ENCODE data around the gene SHC3. TPM values are rescaled to one million over a fixed set of nuclear protein-coding genes. Genes with fewer than 3 reads are reported as not detected.

Gene SHC3
- total and polyA plus RNA-seq, 12 donors, result 5.6 to 56.7 (median 20.9) TPM

DNA sequence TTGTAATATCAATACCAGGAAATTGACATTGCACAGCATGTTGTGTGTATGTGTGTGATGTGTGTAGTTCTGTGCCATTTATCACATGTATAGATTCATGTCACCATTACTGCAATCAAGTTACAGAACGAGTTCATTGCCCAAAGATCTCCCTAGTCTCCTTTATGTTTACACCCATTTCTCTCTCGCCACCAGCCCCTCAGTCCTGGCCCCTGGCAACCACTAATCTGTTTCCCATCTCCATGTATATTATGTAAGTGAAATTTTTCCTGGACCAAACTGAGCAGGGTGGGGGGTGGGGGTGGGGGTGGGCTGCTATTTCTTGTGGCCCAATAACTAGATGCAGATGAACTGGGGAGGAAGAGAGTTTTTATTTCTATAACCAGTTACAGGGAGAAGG is 198.8 kb downstream of the SHC3 start:
- TF ChIP-seq POLR2A (IDR thresholded peaks at IDR 0.05) (no peak), CTCF (IDR thresholded peaks at IDR 0.05) (no peak)
- Histone ChIP-seq H3K36me3 (replicated peaks in 1 of 2) (no peaks in the 10 kb centered on the region), H3K4me1 (replicated peaks in 1 of 2) (no peaks in the 10 kb centered on the region), H3K9me3 (replicated peaks in 1 of 3) (peaks cover 0 to 6% (median 0%) of the 10 kb centered on the region in 3 donors), H3K4me3 (no peak overlapping the region), H3K27me3 (no peaks in the 10 kb centered on the region), H3K27ac (no peak overlapping the region)
- DNase-seq, result no peak
- 89 to 95% (median 91%) methylated on average over 2 of the region's 2 CpGs for WGBS, 4 donors
- intact Hi-C loops (cut with DNase I), result no loop called here

- no peak overlapping the region for H3K27ac ChIP-seq
- no peak overlapping the region for H3K4me3 ChIP-seq
- H3K36me3 ChIP-seq (replicated peaks in 1 of 2), result no peaks in the 10 kb centered on the region
- DNase-seq, result no peak
- no peaks in the 10 kb centered on the region for H3K4me1 ChIP-seq (replicated peaks in 1 of 2)
- H3K27me3 ChIP-seq, result no peaks in the 10 kb centered on the region
- TF ChIP-seq POLR2A (IDR thresholded peaks at IDR 0.05) (no peak), CTCF (IDR thresholded peaks at IDR 0.05) (no peak)
- H3K9me3 ChIP-seq (replicated peaks in 1 of 3), result peaks cover 0 to 6% (median 0%) of the 10 kb centered on the region in 3 donors
- intact Hi-C loops (cut with DNase I), result no loop called here
- WGBS, 4 donors, result 89 to 95% (median 93%) methylated on average over 2 of the region's 2 CpGs
Measured at GRCh38 chr9:88979021-88979420, 199.6 kb downstream of the SHC3 start.

DNA sequence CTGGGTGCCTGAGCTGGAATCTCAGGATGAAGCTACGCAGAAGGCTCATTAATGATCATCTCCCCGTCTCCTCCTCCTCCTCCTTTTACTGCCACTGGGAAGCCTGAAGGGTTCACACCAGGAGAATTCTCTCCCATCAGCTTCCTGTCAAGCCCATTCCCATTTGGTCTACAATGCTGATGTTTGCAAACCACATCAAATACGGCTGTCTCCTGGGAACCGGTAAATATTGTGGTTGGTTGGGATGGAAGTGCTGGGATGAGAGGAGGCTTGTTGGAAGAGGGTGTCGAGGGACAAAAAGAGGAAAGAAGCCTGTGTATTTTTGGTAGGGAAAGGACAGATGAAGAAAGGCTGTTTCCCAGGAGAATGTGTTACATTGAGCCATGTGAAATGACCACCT is 200.6 kb downstream of the SHC3 start:
- Histone ChIP-seq H3K9me3 (replicated peaks in 1 of 3) (peaks cover 0 to 6% (median 0%) of the 10 kb centered on the region in 3 donors), H3K4me1 (replicated peaks in 1 of 2) (no peaks in the 10 kb centered on the region), H3K27ac (no peak overlapping the region), H3K4me3 (no peak overlapping the region), H3K36me3 (replicated peaks in 1 of 2) (no peaks in the 10 kb centered on the region), H3K27me3 (no peaks in the 10 kb centered on the region)
- no peak for TF ChIP-seq POLR2A (IDR thresholded peaks at IDR 0.05)
- DNase-seq, result peak in 1 of 7 donors; percentile 3
- WGBS, 4 donors, result 80 to 92% (median 86%) methylated on average over 5 of the region's 5 CpGs
- intact Hi-C loops (cut with DNase I), result no loop called here

GRCh38 chr9:88976890-88977257 is 201.7 kb downstream of the SHC3 start:
- no peak overlapping the region for H3K4me3 ChIP-seq
- 92 to 96% (median 95%) methylated on average over 5 of the region's 5 CpGs for WGBS, 4 donors
- intact Hi-C loops (cut with DNase I), result no loop called here
- peaks cover 0 to 4% (median 0%) of the 10 kb centered on the region in 3 donors for H3K9me3 ChIP-seq (replicated peaks in 1 of 3)
- H3K36me3 ChIP-seq (replicated peaks in 1 of 2), result no peaks in the 10 kb centered on the region
- H3K4me1 ChIP-seq (replicated peaks in 1 of 2), result no peaks in the 10 kb centered on the region
- peak in 1 of 7 donors; percentile 5 for DNase-seq
- TF ChIP-seq POLR2A (IDR thresholded peaks at IDR 0.05) (no peak), CTCF (IDR thresholded peaks at IDR 0.05) (no peak)
- H3K27ac ChIP-seq, result no peak overlapping the region
- H3K27me3 ChIP-seq, result no peaks in the 10 kb centered on the region
